GM19193 (cell line): Measurements from ENCODE around the gene GSDMA.

ENCODE experiments used
- POLR2A ChIP-seq: IDR thresholded peaks from 4 replicates; pipeline ENCODE4 v1.6.1; 2011; ENCODE audit not compliant: insufficient read depth, insufficient read length; ENCODE audit errors: extremely low read depth

Gene GSDMA, protein sequence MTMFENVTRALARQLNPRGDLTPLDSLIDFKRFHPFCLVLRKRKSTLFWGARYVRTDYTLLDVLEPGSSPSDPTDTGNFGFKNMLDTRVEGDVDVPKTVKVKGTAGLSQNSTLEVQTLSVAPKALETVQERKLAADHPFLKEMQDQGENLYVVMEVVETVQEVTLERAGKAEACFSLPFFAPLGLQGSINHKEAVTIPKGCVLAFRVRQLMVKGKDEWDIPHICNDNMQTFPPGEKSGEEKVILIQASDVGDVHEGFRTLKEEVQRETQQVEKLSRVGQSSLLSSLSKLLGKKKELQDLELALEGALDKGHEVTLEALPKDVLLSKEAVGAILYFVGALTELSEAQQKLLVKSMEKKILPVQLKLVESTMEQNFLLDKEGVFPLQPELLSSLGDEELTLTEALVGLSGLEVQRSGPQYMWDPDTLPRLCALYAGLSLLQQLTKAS

DNA sequence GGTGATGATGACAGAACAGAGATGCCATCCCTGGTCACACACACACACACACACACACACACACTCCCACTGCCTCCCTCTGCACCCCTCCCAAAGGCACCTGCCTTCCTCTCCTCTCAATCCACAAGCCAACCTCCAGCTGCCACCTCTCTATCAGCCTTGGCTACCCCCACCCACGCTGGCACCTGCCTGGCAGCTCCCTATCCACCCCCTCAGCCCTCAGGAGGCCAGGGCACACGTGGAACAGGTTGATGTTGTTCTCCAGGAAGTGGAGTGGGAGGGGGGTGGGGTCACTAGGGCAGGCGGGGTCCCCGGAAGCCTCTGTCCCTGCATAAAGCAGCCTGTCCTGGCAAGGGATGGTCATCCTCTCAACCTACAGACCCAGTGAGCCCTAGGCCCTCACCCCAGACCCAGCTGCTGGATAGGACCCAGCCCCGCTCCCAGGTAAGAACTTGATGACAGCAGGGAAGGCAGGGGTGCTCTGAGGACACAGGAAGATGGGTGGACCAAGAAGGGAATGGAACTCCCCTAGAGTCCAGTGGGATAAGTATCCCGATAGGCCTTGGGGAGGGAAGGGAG lies at the start of gene GSDMA:
TSS of gene GSDMA (plus strand) at position 363 of the 579 bp plus-strand sequence. CDS start 2,684 bp downstream, outside the sequence.
- no peak for TF ChIP-seq POLR2A

DNA sequence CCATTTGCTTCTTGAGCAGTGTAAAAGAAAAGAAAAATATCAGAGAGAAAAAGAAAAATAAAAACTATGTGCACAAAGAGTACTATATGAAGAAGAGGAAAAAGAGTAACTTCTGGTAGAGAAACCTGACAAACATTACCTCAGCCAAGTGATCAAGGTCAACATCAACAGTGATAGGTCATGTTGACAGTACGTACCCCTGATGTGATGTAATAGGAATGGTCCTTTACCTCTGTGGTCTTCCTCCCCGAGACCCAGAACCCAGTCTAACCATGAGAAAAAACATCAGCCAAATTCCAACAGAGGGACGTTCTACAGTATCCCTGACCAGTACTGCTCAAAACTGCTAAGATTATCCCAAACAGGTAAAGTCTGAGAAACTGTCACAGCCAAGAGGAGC lies 48.8 kb upstream of the GSDMA start:
- no peak for TF ChIP-seq POLR2A

DNA sequence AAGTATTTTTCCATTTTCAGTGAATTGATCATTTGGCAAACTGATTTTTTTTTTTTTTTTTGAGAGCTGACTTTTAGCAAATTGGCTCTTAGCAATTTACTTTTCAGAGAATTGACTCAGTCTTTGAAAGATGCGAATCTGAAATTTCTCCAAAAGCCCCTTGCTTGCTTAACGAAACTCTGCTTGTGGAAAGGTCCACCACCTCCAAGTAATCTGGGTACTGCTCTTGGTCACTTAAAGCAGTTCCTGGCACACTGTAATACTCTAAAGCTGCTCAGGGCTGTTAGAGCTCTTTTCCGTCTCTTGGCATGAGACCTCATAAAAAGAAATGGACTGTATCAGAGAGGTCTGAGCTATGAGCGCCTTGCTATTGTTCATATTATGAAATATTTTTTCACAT lies 47.2 kb upstream of the GSDMA start:
- no peak for TF ChIP-seq POLR2A

DNA sequence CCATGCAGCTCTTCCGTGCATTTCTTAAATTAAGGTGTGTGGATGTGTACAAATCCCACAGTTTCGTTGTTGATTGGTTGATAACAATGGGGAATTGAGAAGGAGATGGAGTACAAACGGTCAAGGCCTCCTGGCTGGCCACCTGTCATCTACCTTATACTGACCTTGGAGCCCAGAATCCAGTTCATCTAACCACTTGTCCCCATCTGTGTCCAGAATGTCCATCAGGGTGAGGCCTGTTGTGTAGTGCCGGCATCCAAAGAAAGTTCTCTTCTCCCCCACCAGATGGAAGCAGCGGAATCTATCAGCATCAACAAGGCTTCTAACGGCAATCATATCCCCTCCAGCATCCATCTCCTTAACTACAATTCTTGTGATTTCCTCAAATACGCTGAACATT lies 45.9 kb upstream of the GSDMA start:
- no peak for TF ChIP-seq POLR2A

DNA sequence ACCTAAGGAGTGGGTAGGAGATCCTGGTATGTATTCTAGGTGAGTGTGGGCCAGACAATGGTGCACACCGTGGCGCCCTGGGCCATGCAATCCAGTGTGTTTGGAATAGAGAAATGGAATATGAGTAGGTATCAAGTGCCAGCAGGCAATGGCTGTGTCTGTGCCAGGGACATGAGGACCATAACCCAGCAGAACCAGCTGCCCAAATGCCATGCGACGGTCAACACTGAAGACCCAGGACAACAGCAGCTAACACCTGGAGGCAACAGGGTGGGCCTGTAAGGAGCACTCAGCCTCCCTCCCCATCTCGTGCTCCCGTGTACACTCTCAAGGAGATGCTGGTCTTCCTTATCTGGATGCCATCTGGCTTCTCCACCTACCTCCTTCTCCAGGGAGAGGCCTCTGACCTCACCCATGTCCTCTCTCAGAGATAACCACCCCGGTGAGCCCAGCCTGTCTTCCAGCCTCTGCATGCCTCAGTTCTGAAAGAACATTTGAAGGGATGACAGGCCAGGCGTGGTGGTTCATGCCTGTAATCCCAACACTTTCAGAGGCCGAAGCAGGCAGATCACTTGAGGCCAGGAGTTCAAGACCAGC lies 43.6 kb upstream of the GSDMA start:
- no peak for TF ChIP-seq POLR2A

DNA sequence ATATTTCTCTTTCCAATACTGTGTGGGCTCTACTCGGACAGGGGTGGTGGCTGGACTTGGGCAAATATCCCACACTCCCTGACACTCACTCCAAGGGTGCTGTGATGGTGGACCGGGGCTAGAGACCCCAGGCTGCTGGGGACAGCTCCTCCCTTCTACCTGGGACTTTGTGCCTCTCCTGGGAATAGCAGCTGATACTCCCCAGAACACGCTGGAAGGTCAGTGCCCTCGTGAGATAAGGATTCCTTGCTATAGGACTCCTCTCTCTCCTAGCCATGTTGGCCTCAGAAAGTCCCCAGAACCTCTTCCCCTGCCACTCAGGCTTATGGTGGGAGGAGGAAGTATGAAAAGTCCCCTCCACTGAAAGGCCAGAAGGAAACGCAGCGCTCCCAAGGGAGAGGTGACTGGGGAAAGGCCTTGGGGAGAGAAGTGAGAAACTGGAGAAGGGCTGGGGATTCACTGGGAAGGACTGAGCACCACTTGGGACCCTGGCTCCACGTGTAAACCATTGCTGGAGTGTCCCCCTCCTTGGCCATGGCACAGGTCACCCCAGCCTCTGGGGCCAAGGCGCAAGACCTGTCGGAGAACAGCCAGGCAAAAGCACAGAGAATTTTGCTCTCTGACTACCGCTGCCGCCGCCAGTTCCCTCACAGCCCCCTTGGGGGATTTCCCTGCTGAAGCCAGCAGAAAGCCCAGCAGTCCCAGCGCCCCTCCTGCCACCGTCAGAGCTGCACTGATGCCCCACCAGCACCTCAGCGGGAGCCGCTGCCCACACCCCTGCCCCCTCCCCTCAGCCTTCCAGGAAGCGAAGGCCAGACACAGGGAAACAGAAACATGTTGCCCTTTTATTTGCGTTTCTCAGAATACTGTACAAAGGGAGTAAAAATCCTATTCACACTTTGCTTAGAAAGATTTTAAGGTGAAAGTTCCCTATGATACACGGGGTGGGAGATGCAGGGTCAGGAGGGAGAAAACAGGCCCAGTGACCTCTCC lies 42.3 kb upstream of the GSDMA start:
- TF ChIP-seq POLR2A: no peak

DNA sequence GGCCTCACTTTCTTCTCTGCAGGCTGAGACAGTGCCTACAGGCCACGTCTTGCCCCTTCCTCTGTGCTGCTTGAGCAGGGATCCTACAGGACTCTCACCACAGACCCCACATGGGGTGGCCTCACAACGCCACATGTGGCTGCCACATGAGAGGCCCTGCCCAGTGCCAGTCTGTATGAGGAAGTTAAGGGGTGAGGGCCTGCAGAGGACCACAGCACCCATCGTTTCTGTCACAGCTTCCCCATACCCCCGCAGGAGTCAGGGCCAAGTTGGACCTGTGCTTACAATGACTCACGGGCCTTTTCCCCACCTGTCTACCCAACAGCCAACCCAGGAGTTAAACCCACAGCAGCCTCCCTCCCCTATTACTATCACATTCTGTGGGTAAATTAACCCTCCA lies 41.5 kb upstream of the GSDMA start:
- peak; percentile 12 for TF ChIP-seq POLR2A

DNA sequence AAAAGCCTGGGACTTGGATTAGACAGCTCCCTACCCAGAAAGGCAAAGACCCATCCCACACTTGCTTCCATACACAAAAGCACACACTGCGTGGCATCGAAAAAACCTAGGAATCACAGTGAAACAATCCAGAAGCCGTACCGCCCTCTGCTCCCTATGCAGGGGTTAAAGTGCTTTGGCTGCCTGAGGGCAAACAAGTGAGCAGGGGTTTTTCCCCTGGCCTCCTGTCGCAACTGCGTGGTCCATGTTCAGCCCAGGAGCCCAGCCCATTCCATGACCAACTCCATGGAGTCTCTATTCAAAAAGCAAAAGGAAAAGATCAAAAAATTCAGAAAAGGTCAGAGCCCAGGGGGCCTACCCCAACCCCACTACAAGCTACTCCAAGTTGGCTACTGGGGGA lies 40.8 kb upstream of the GSDMA start:
- no peak for TF ChIP-seq POLR2A

DNA sequence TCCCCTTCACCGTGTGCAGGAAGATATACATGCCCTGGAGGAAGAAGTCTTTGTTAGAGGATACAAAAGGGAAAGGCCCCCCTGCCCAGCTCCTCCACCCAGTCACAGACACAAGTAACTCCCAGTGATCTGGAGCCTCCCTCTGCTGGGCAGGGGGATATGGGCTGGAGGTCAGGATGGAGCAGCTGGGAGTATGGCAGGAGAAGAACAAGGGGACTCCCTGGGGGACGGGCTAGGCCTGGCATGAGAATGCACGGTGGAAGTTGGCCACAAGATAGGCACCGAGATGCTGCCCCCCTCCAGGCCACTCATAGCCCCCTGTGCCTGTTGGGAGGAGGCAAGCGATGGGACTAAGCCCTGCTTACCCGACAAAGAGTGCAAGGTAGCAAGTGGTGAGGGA lies 39.6 kb upstream of the GSDMA start:
- no peak for TF ChIP-seq POLR2A

DNA sequence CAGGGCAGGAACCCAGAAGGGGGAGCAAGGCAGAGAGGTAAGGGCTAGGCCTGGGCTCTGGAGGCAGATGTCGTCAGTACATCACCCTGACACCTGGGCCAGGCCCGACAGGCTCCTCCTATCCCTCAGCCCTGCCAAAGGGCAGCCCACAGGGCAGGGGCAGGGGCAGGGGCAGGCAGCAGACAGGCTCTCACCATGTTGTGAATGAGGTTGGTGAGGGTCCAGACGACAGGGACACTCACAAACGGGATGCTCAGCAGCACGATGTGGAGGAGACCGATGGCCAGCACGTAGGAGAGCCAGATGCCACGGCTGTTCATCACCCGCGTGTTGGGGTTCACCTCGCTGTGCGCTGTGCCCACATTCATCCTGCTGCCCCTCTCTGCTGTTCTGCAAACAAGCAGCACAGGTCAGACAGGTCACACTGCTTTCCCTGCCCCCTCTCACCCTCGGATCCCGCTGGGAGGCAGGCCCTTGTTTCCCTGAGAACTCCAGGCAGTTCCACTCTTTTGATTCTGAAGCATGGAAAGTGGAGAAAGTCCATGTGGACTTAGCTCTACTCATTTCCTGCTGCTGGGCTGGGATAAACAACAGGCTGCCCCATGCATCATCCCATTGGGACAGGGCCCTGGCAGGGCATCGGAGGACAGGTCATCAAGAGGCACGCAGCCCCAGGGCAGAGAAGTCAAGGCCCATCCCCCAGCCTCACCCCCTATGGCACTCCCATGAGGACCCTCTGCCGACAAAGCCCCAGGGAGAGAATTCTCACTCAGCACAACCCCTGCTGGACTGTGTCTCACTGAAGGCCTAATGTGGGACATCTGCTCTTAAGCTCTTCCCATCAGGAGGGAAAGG lies 38.7 kb upstream of the GSDMA start:
- TF ChIP-seq POLR2A: no peak

DNA sequence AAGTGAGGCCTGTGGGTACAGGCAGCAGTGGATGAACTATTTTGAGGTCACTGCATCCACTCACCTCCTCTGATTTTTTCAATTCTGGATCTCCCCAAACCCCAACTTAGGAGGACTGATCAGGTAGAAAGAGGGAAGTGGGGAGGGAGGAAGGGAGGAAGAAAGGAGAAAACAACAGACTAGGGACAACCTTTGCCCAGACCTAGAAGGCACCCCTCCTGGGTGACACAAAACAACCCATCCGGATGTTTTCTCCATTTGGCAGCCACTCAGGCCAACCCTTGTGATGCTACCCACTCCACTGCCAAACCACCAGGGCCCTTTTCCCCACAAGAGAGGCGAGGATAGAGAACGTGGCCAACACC lies 38.1 kb upstream of the GSDMA start:
- no peak for TF ChIP-seq POLR2A

DNA sequence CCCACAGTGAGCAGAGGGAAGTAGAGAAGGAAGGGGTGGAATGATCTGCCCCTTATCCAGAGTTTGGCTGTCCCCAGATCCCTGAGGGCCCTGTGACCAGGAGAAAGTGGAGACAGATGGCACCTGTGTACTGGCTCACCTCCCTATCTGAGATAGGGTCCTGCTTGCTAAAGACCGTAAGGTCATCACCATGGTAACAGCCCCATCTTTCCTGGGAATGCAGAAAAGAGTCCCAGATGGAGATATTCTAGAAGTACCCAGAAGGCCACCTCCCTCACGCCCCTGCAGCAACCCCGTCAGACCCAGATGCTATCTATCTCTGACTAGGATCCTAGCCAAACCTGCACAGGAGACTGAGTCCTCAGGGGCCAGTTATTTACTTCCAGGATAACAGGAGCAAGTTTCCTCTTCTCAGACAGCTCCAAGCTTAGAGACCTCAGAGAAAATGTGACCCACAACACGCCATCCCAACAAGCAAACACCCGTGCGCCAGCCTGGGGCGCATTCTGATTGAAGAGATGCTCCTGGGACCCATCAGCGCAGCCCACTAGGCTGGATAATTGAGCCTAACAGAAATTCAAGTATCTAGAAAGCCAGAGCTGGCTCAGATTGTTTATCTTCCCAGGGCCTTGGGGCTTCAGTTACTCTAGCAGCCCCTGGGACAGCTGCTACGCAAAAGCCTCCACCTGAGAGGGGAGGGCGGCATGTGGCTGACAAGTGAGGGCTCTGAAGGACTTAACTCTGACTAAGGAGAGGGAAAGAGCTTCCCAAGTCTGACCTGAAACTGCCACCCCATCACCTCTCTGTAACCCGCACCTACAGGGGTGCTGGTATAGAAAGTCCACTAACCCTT lies 37.3 kb upstream of the GSDMA start:
- no peak for TF ChIP-seq POLR2A

DNA sequence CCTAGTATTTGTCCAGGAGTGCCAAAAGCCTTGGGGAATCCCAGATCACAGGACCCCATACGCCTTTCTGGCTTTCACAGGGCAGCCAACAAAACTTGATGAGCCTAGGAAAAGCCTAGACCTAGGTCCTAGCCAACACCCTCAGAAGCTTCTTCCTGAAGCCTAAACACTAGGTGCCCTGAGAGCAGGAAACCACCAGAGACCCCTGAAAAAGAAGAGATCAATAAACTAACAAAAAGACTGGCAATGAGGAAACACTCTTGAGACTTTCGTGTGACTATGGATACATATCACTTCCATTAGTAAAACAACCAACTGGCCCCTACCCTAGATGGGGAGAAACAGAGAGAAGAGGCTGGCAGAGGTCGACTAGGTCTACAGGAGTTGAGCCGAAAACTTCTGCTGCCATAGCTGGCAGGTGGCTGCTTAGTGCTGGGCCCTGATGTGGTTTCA lies 36.6 kb upstream of the GSDMA start:
- no peak for TF ChIP-seq POLR2A
